Tibial nerve (tissue), 4 donors: Measurements from ENCODE around the gene PIK3C2A. TPM values are rescaled to one million over a fixed set of nuclear protein-coding genes. Genes with fewer than 3 reads are reported as not detected.
"Not testable (repeated sequence)": the region's sequence is repeated elsewhere in the genome, so short reads cannot be mapped to it uniquely, and the experiment has no call there.

ENCODE experiments used
- DNase-seq, 2 donors: peaks; one replicate each; pipeline ENCODE4 v3.0.0-alpha.2; 2019; ENCODE audit warnings: low spot score in 2 of 2
- H3K27ac ChIP-seq, 4 donors: fragments of 200-600 bp; sonication (generic) in 3 of 4; one replicate each; pipeline ENCODE4 v1.5.1; 2017 to 2019; ENCODE audit warnings: mild to moderate bottlenecking in 1 of 4
- H3K27me3 ChIP-seq, 2 donors: fragments of 200-600 bp; sonication (generic) in 1 of 2; one replicate each; pipeline versions ENCODE4 v1.5.1 to v1.6.0; 2017 to 2019
- H3K36me3 ChIP-seq, 3 donors: fragments of 200-600 bp; sonication (generic); one replicate each; pipeline ENCODE4 v1.5.1; 2018 to 2019
- H3K4me1 ChIP-seq, 4 donors: fragments of 200-600 bp; sonication (generic) in 3 of 4; one replicate each; pipeline ENCODE4 v1.5.1; 2017 to 2019
- H3K4me3 ChIP-seq, 4 donors: fragments of 200-600 bp; sonication (generic) in 3 of 4; one replicate each; pipeline ENCODE4 v1.5.1; 2017 to 2019; ENCODE audit warnings: mild to moderate bottlenecking in 1 of 4, moderate library complexity in 1 of 4
- H3K9me3 ChIP-seq, 4 donors: fragments of 200-600 bp; sonication (generic) in 3 of 4; one replicate each; pipeline ENCODE4 v1.5.1; 2017 to 2019
- CTCF ChIP-seq, 5 experiments: fragments of 200-600 bp in 3 of 5; fragments of 450-650 bp in 2 of 5; sonication (generic) in 3 of 5; IDR thresholded peaks; one replicate each; pipeline ENCODE4 v1.5.1; 2016 to 2019; ENCODE audit warnings: antibody characterized with exemption in 5 of 5, mild to moderate bottlenecking in 3 of 5, moderate library complexity in 2 of 5
- EP300 ChIP-seq, 2 donors: sonication (generic); formaldehyde crosslinking; IDR thresholded peaks; one replicate each; pipeline ENCODE4 v1.6.1; 2017; ENCODE audit warnings: antibody characterized with exemption in 2 of 2, mild to moderate bottlenecking in 1 of 2
- POLR2A ChIP-seq, 2 donors: fragments of 450-650 bp; IDR thresholded peaks; one replicate each; pipeline ENCODE4 v1.6.1; 2017; ENCODE audit warnings: antibody characterized with exemption in 2 of 2, mild to moderate bottlenecking in 2 of 2, moderate library complexity in 2 of 2
- WGBS, 2 donors: methylation state at CpG; one replicate each; pipeline ENCODE4 v1.1.5; 2018; 5-methylcytosine and 5-hydroxymethylcytosine counted together
- total RNA-seq, 4 donors: library from RNA; depleted of rRNA; stranded (reverse); fragments of >200 nt; gene quantifications; one replicate each; pipeline ENCODE4 v1.1.0, GENCODE V29; 2016

PIK3C2A gene
- total RNA-seq, 4 donors from 2014 or later = 60.9 to 105 (median 63.2) TPM

GRCh38 chr11:17250561-17251350, 43.0 kb upstream of the PIK3C2A start:
- Histone ChIP-seq H3K36me3 (no peaks in the 10 kb centered on the region), H3K9me3 (no peaks in the 10 kb centered on the region), H3K4me1 (no peaks in the 10 kb centered on the region), H3K27me3 (no peaks in the 10 kb centered on the region), H3K27ac (no peak overlapping the region), H3K4me3 (no peak overlapping the region)
- no peak for DNase-seq
- TF ChIP-seq CTCF (IDR thresholded peaks at IDR 0.05) (no peak), EP300 (IDR thresholded peaks at IDR 0.05) (no peak), POLR2A (IDR thresholded peaks at IDR 0.05) (no peak)

DNA sequence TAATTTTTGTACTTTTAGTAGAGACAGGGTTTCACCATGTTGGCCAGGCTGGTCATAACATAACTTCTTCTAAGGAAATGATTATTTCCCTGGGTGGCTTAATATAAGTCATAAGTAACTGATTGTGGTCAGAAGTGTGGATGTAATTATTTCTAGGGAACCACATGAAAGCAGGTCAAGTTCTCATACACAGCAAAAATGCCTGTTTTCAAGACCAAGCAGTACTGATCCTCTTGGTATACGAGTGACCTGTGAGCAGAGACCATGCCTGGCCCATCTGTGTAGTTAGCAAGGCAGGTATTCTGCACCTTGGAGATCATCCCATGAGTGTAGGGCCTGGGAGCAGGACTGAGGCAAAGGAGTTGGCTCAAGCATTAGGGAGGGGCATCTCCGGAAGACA, 36.3 kb upstream of the PIK3C2A start:
- Histone ChIP-seq H3K36me3 (no peaks in the 10 kb centered on the region), H3K27me3 (no peaks in the 10 kb centered on the region), H3K4me1 (no peaks in the 10 kb centered on the region), H3K4me3 (no peak overlapping the region), H3K27ac (no peak overlapping the region), H3K9me3 (no peaks in the 10 kb centered on the region)
- no peak for DNase-seq
- WGBS, 2 donors = 72 to 74% methylated on average over 2 of the region's 2 CpGs
- no peak for TF ChIP-seq EP300 (IDR thresholded peaks at IDR 0.05)
- TF ChIP-seq POLR2A (IDR thresholded peaks at IDR 0.05) = no peak
- TF ChIP-seq CTCF (IDR thresholded peaks at IDR 0.05) = no peak

- WGBS, 2 donors = 93 to 96% methylated on average over 4 of the region's 4 CpGs
- not testable (repeated sequence) for H3K36me3 ChIP-seq, H3K27ac ChIP-seq, DNase-seq, H3K9me3 ChIP-seq, H3K4me1 ChIP-seq, H3K4me3 ChIP-seq, H3K27me3 ChIP-seq
These were observed 35.2 kb upstream of the PIK3C2A start for GRCh38 chr11:17242954-17243353.

- Histone ChIP-seq H3K4me3 (no peak overlapping the region), H3K36me3 (no peaks in the 10 kb centered on the region), H3K9me3 (no peaks in the 10 kb centered on the region), H3K27me3 (no peaks in the 10 kb centered on the region), H3K27ac (no peak overlapping the region), H3K4me1 (no peaks in the 10 kb centered on the region)
- no peak for TF ChIP-seq CTCF (IDR thresholded peaks at IDR 0.05)
- TF ChIP-seq EP300 (IDR thresholded peaks at IDR 0.05) = no peak
- no peak for TF ChIP-seq POLR2A (IDR thresholded peaks at IDR 0.05)
- DNase-seq = no peak
These were observed 33.0 kb upstream of the PIK3C2A start for GRCh38 chr11:17240780-17241179.

GRCh38 chr11:17239927-17240326, 32.1 kb upstream of the PIK3C2A start:
- H3K27me3 ChIP-seq, H3K9me3 ChIP-seq, H3K36me3 ChIP-seq, H3K4me1 ChIP-seq, H3K27ac ChIP-seq, DNase-seq, H3K4me3 ChIP-seq: not testable (repeated sequence)
- 86 to 88% methylated on average over 4 of the region's 4 CpGs for WGBS, 2 donors

- 67 to 72% methylated on average over 3 of the region's 3 CpGs for WGBS, 2 donors
These were observed 30.6 kb upstream of the PIK3C2A start for GRCh38 chr11:17238377-17238776.

More at GRCh38 chr11:17238377-17238776, 30.6 kb upstream of the PIK3C2A start:
- Histone ChIP-seq H3K9me3 (no peaks in the 10 kb centered on the region), H3K4me1 (no peaks in the 10 kb centered on the region), H3K36me3 (no peaks in the 10 kb centered on the region), H3K4me3 (no peak overlapping the region), H3K27me3 (no peaks in the 10 kb centered on the region), H3K27ac (no peak overlapping the region)
- DNase-seq = no peak
- no peak for TF ChIP-seq EP300 (IDR thresholded peaks at IDR 0.05)
- no peak for TF ChIP-seq CTCF (IDR thresholded peaks at IDR 0.05)
- no peak for TF ChIP-seq POLR2A (IDR thresholded peaks at IDR 0.05)
